Parathyroid adenoma (tissue), 2 donors: ENCODE measurements around the gene NAALADL2.
"Not testable (repeated sequence)": the region's sequence is repeated elsewhere in the genome, so short reads cannot be mapped to it uniquely, and the experiment has no call there.

Source experiments
- H2AFZ ChIP-seq: fragments of 300-600 bp; sonication (generic); one replicate; pipeline ENCODE4 v1.7.0; 2017; ENCODE audit warnings: antibody characterized with exemption, mild to moderate bottlenecking
- H3K27ac ChIP-seq: fragments of 300-600 bp; sonication (generic); one replicate; pipeline ENCODE4 v1.7.0; 2017
- H3K27me3 ChIP-seq: fragments of 300-600 bp; sonication (generic); one replicate; pipeline ENCODE4 v1.7.0; 2017; ENCODE audit warnings: low read length; ENCODE audit not compliant: control insufficient read depth, insufficient read depth
- H3K36me3 ChIP-seq: fragments of 300-600 bp; sonication (generic); one replicate; pipeline ENCODE4 v1.7.0; 2017; ENCODE audit warnings: low read length; ENCODE audit not compliant: control insufficient read depth, insufficient read depth
- H3K4me1 ChIP-seq: fragments of 300-600 bp; sonication (generic); one replicate; pipeline ENCODE4 v1.7.0; 2017; ENCODE audit warnings: control low read depth
- H3K4me2 ChIP-seq: fragments of 300-600 bp; sonication (generic); one replicate; pipeline ENCODE4 v1.7.0; 2017; ENCODE audit warnings: low read length
- H3K4me3 ChIP-seq: fragments of 300-600 bp; sonication (generic); one replicate; pipeline ENCODE4 v1.7.0; 2017; ENCODE audit warnings: low read depth, low read length
- H3K79me2 ChIP-seq: fragments of 300-600 bp; sonication (generic); one replicate; pipeline ENCODE4 v1.7.0; 2017; ENCODE audit warnings: control low read depth
- H3K9ac ChIP-seq: fragments of 300-600 bp; sonication (generic); one replicate; pipeline ENCODE4 v1.7.0; 2017; ENCODE audit warnings: mild to moderate bottlenecking
- H3K9me3 ChIP-seq: fragments of 300-600 bp; sonication (generic); one replicate; pipeline ENCODE4 v1.7.0; 2017; ENCODE audit warnings: low read length; ENCODE audit not compliant: control insufficient read depth
- CTCF ChIP-seq: fragments of 300-600 bp; sonication (generic); IDR thresholded peaks from one replicate; pipeline ENCODE4 v1.7.0; 2017; ENCODE audit warnings: antibody characterized with exemption, mild to moderate bottlenecking
- donor health status: primary hyperparathyroidism.

The NAALADL2 gene

GRCh38 chr3:175778994-175779393, 919.9 kb downstream of the NAALADL2 start:
- Histone ChIP-seq H3K4me1 (no peaks in the 10 kb centered on the region), H3K79me2 (no peaks in the 10 kb centered on the region), H3K4me3 (no peak overlapping the region), H3K27me3 (no peaks in the 10 kb centered on the region), H3K36me3 (no peaks in the 10 kb centered on the region), H3K9ac (no peak overlapping the region), H3K4me2 (no peak overlapping the region), H3K27ac (no peak overlapping the region), H3K9me3 (no peaks in the 10 kb centered on the region), H2AFZ (no peak overlapping the region)
- TF ChIP-seq CTCF: no peak

GRCh38 chr3:175787109-175787508, 928.0 kb downstream of the NAALADL2 start:
- H3K9me3 ChIP-seq, H2AFZ ChIP-seq, H3K4me2 ChIP-seq, H3K36me3 ChIP-seq, H3K79me2 ChIP-seq, H3K4me3 ChIP-seq, H3K27ac ChIP-seq, H3K9ac ChIP-seq, H3K4me1 ChIP-seq, H3K27me3 ChIP-seq: not testable (repeated sequence)

GRCh38 chr3:175792245-175792644, 933.1 kb downstream of the NAALADL2 start:
- Histone ChIP-seq H3K27me3 (no peaks in the 10 kb centered on the region), H3K4me1 (no peaks in the 10 kb centered on the region), H3K36me3 (no peaks in the 10 kb centered on the region), H3K79me2 (no peaks in the 10 kb centered on the region), H3K4me2 (no peak overlapping the region), H3K27ac (no peak overlapping the region), H2AFZ (no peak overlapping the region), H3K9ac (no peak overlapping the region), H3K9me3 (no peaks in the 10 kb centered on the region), H3K4me3 (no peak overlapping the region)
- TF ChIP-seq CTCF: no peak

- Histone ChIP-seq H3K9ac (no peak overlapping the region), H3K4me2 (no peak overlapping the region)
These were observed 939.2 kb downstream of the NAALADL2 start for GRCh38 chr3:175798326-175798725.

GRCh38 chr3:175805825-175806224, 946.7 kb downstream of the NAALADL2 start:
- no peak overlapping the region for H3K9ac ChIP-seq
- H3K79me2 ChIP-seq: no peaks in the 10 kb centered on the region
- H3K4me2 ChIP-seq: no peak overlapping the region
- H3K27ac ChIP-seq: no peak overlapping the region
- H2AFZ ChIP-seq: no peak overlapping the region
- no peaks in the 10 kb centered on the region for H3K9me3 ChIP-seq
- TF ChIP-seq CTCF: no peak
- H3K4me1 ChIP-seq: no peaks in the 10 kb centered on the region
- no peaks in the 10 kb centered on the region for H3K27me3 ChIP-seq
- no peak overlapping the region for H3K4me3 ChIP-seq
- H3K36me3 ChIP-seq: no peaks in the 10 kb centered on the region

More at GRCh38 chr3:175798326-175798725, 939.2 kb downstream of the NAALADL2 start:
- Histone ChIP-seq H3K4me1 (no peaks in the 10 kb centered on the region), H3K9me3 (no peaks in the 10 kb centered on the region), H3K27me3 (no peaks in the 10 kb centered on the region), H3K36me3 (no peaks in the 10 kb centered on the region), H3K4me3 (no peak overlapping the region), H3K27ac (no peak overlapping the region), H2AFZ (no peak overlapping the region), H3K79me2 (no peaks in the 10 kb centered on the region)
- no peak for TF ChIP-seq CTCF
